ENCODE results near the gene UBE2U.

Gene UBE2U, protein sequence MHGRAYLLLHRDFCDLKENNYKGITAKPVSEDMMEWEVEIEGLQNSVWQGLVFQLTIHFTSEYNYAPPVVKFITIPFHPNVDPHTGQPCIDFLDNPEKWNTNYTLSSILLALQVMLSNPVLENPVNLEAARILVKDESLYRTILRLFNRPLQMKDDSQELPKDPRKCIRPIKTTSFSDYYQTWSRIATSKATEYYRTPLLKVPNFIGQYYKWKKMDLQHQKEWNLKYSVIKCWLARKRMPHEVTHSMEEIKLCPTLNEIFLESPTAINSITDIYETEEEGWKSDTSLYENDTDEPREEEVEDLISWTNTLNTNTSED

DNA sequence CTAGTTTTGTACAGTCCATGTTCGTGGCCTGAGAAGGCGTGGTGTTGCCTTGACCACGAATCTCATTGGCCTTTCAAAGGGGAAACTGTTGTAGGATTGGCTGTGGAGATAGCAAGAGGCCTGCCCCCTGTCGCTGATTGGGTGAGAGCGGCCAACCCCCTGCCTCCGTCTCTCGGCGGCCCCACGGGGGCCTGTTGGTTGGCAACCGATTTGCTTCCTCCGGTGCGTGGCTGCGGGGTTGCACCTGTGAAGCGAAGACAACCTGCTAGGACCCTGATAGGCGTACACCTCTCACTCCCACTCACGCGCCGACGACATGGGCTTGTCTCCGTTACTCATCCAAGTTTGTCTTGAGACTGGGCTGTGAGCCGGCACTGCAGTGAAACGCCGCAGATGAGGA is at the start of gene UBE2U:
UBE2U (plus strand) TSS at position 204 of the 400 bp plus-strand sequence. CDS start 428 bp downstream, outside the sequence.
- TF ChIP-seq CTCF (IDR thresholded peaks at IDR 0.05; ENCODE audit: control extremely low read depth, extremely low read depth, low read depth, missing control alignments), result no peak
- POLR2A ChIA-PET, result no interaction called here
- DNase-seq (ENCODE audit: extremely low spot score), result no peak
- CTCF ChIA-PET, result no interaction called here

- CTCF ChIA-PET, result no interaction called here
- POLR2A ChIA-PET, result no interaction called here
- TF ChIP-seq CTCF (IDR thresholded peaks at IDR 0.05; ENCODE audit: control extremely low read depth, extremely low read depth, low read depth, missing control alignments), result no peak
- DNase-seq (ENCODE audit: extremely low spot score), result no peak
These were observed 48.1 kb upstream of the UBE2U start for GRCh38 chr1:64155278-64155677.

- no peak for DNase-seq (ENCODE audit: extremely low spot score)
- no peak for TF ChIP-seq CTCF (IDR thresholded peaks at IDR 0.05; ENCODE audit: control extremely low read depth, extremely low read depth, low read depth, missing control alignments)
- POLR2A ChIA-PET, result no interaction called here
- CTCF ChIA-PET, result interaction anchor here (0.7 to 1.5 kb wide), 3 partner anchors 24 to 470 kb away, joined by 3 to 7 read pairs (median 3); no protein-coding TSS in a partner anchor
These were observed 42.0 kb upstream of the UBE2U start for GRCh38 chr1:64161357-64161941.

- DNase-seq (ENCODE audit: extremely low spot score), result no peak
- ChIA-PET POLR2A (no interaction called here), CTCF (no interaction called here)
- no peak for TF ChIP-seq CTCF (IDR thresholded peaks at IDR 0.05; ENCODE audit: control extremely low read depth, extremely low read depth, low read depth, missing control alignments)
These were observed 41.3 kb upstream of the UBE2U start for GRCh38 chr1:64162151-64162550.

DNA sequence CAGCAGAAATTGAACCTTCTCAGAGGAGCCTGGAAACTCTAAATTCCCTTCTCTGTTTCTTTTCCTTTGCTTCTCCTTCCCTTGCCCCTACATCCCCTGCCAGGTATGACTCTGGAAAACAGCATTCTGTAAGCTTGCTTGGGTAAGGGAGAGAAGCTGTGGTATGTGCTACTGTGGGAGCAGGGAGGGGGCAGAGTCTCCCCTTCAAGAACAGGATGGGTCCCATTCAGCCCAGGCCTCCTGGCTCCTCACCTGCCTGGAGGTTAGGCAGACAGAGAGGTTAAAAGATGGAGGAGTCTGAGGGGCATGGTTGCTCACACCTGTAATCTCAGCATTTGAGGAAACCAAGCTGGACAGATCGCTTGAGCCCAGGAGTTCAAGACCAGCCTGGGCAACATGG is 40.6 kb upstream of the UBE2U start:
- CTCF ChIA-PET, result no interaction called here
- DNase-seq (ENCODE audit: extremely low spot score), result no peak
- TF ChIP-seq CTCF (IDR thresholded peaks at IDR 0.05; ENCODE audit: control extremely low read depth, extremely low read depth, low read depth, missing control alignments), result no peak
- POLR2A ChIA-PET, result no interaction called here

DNA sequence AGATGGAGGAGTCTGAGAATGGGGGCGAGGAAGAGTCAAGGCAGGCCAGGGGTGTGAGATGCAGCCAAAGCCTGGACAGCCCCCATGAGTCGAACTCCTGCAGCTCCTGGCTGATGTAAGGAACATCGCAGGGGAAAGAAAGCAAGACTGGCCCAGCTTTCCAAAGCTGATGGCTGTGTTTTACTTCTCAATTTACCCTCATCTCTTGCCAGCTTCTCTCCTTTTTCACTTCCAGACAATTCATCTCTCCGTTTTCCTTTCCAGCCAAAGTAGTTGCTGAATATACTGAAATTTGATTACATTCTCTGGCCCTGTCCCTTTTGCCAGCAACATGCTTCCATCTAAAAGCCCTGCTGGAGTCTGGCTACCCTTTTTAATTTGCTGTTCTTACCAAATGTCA is 40.0 kb upstream of the UBE2U start:
- ChIA-PET POLR2A (no interaction called here), CTCF (interaction anchor here (1.1 kb wide), 2 partner anchors 12 to 26 kb away, joined by 3 to 5 read pairs; no protein-coding TSS in a partner anchor)
- no peak for DNase-seq (ENCODE audit: extremely low spot score)
- TF ChIP-seq CTCF (IDR thresholded peaks at IDR 0.05; ENCODE audit: control extremely low read depth, extremely low read depth, low read depth, missing control alignments), result no peak

All from GM10248 (cell line).